ENCODE data around the gene HSD17B14. TPM values are rescaled to one million over a fixed set of nuclear protein-coding genes. Genes with fewer than 3 reads are reported as not detected.

The HSD17B14 gene
- total RNA-seq, 1 experiment from 2014 or later = 11.2 TPM

DNA sequence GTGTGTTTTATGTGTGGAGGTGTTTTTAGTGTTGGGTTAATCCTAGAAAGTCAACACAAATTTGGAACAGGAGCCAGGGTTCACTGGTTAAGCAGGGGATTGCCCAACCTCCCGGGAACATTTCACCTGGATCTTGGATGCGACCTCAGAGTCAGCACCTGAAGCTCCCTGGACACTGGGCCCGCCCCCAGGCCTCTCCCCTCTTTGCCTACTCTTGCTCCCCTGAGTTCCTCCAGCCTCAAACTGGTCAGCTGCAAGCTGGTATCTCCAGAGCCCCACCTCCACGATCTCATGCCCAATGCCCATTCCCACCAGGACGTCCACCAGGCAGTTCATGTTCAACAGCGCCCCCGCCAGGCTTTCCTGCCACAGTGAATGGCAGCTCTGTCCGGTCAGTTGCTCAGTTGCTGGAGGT is 9.7 kb downstream of the HSD17B14 start:
- H3K23me2 ChIP-seq (ENCODE audit: insufficient read length, low read depth, low read length, poor library complexity, severe bottlenecking) = no peaks in the 10 kb centered on the region
- H3K9ac ChIP-seq (ENCODE audit: extremely low read depth, insufficient read length, low read length) = no peak overlapping the region
- no peaks in the 10 kb centered on the region for H3K79me2 ChIP-seq (ENCODE audit: insufficient read depth, low read length)
- H3K27me3 Mint-ChIP-seq (ENCODE audit: low read depth) = no peaks in the 10 kb centered on the region; the same call in 1 of the 2 replicates
- no peak overlapping the region for H2AK5ac ChIP-seq (ENCODE audit: insufficient read length, low read length)
- H2BK5ac ChIP-seq (ENCODE audit: insufficient read length, low read length) = no peak overlapping the region
- no peaks in the 10 kb centered on the region for H4K20me1 ChIP-seq (ENCODE audit: control insufficient read depth, insufficient read depth, insufficient read length)
- no peaks in the 10 kb centered on the region for H3K4me1 ChIP-seq (ENCODE audit: insufficient read depth, low read length)
- H3K56ac ChIP-seq (ENCODE audit: insufficient read length, low read depth, low read length) = no peak overlapping the region
- H3K4me3 Mint-ChIP-seq = no peak overlapping the region
- peak overlapping the region in 1 of 3 experiments; percentile 63; a peak in 1 of 7 replicates for H3K27ac Mint-ChIP-seq
- no CpG with 5 or more reads among the region's 8 CpGs for WGBS (ENCODE audit: extremely low coverage, insufficient read length, low lambda C conversion rate)
- H3K23ac ChIP-seq (ENCODE audit: insufficient read length, low read depth, low read length) = no peak overlapping the region
- H4K91ac ChIP-seq (ENCODE audit: insufficient read length, low read depth, low read length) = no peak overlapping the region
- H2AFZ ChIP-seq (ENCODE audit: low read length) = no peak overlapping the region
- H2BK15ac ChIP-seq (ENCODE audit: low read depth, low read length) = no peak overlapping the region
- H3K27me3 ChIP-seq (ENCODE audit: insufficient read depth, low read length) = no peaks in the 10 kb centered on the region
- no peak overlapping the region for H2BK120ac ChIP-seq (ENCODE audit: low read depth, low read length, poor library complexity, severe bottlenecking)
- peak; percentile 70 for DNase-seq
- H3K4ac ChIP-seq (ENCODE audit: low read depth, low read length) = no peak overlapping the region
- no peak overlapping the region for H3K18ac ChIP-seq (ENCODE audit: insufficient read length, low read depth, low read length)
- H3K4me2 ChIP-seq (ENCODE audit: insufficient read depth, insufficient read length, low read length) = no peak overlapping the region
- no peaks in the 10 kb centered on the region for H3K9me3 Mint-ChIP-seq
- no peak overlapping the region for H2BK12ac ChIP-seq (ENCODE audit: insufficient read length, low read depth, low read length)
- no peak overlapping the region for H3K14ac ChIP-seq (ENCODE audit: insufficient read depth, low read length)
- H4K5ac ChIP-seq (ENCODE audit: insufficient read length, low read depth, low read length) = no peak overlapping the region
- no peak overlapping the region for H3T11ph ChIP-seq (ENCODE audit: low read length)
- no peaks in the 10 kb centered on the region for H3K9me3 ChIP-seq (ENCODE audit: control insufficient read depth, low read depth, low read length)
- no peaks in the 10 kb centered on the region for H3K79me1 ChIP-seq (ENCODE audit: insufficient read depth, low read depth, low read length, poor library complexity, severe bottlenecking)
- no peaks in the 10 kb centered on the region for H3K4me1 Mint-ChIP-seq
- no peak overlapping the region for H2BK20ac ChIP-seq (ENCODE audit: low read depth, low read length, poor library complexity, severe bottlenecking)
- H3K36me3 Mint-ChIP-seq (ENCODE audit: insufficient read depth in 1 of 3, low read depth in 3 of 3) = peaks cover 5 to 15% (median 6%) of the 10 kb centered on the region in 3 experiments
- no peak overlapping the region for H4K8ac ChIP-seq (replicated peaks; ENCODE audit: insufficient read length, low read depth, low read length)
- TF ChIP-seq CTCF (conservative IDR thresholded peaks at IDR 0.05) = peak; percentile 65
- H3K27ac ChIP-seq (ENCODE audit: insufficient read length, low read depth, low read length) = no peak overlapping the region

Measured in H9 (cell line).